HG02973 (cell line): ENCODE data around the gene CCDC86.
"Not testable (repeated sequence)": the region's sequence is repeated elsewhere in the genome, so short reads cannot be mapped to it uniquely, and the experiment has no call there.

Experiments used
- ATAC-seq: cut with Tn5 transposase; IDR thresholded peaks from one replicate; pipeline ENCODE4 v1.9.1; 2021; ENCODE audit warnings: moderate library complexity; ENCODE audit not compliant: unreplicated experiment

CCDC86 gene, protein sequence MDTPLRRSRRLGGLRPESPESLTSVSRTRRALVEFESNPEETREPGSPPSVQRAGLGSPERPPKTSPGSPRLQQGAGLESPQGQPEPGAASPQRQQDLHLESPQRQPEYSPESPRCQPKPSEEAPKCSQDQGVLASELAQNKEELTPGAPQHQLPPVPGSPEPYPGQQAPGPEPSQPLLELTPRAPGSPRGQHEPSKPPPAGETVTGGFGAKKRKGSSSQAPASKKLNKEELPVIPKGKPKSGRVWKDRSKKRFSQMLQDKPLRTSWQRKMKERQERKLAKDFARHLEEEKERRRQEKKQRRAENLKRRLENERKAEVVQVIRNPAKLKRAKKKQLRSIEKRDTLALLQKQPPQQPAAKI

GRCh38 chr11:60841797-60842667, at the start of gene CCDC86:
CCDC86 (plus strand) TSS chr11:60842113; CDS start chr11:60842125, 12 bp downstream.
- ATAC-seq = peak; percentile 67

DNA sequence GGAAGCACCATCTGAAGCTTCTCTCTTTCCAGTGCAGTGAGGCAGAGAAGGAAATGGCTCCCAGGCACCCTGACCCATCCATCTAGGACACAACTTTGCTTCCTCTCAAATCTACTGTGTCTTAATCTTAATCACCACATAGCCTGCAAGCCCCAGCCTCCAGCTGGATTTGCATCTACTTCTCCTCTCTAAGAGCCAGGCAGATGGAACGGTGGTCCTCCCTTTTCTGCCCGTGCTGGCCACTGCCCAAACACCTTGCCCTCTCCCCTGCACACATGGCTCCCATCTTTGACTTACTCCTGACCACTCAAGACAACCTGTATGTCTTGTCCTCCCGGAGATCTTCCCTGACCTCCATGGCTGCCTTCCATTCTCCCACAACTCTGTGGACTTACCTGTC, 49.4 kb upstream of the CCDC86 start:
- ATAC-seq = no peak

DNA sequence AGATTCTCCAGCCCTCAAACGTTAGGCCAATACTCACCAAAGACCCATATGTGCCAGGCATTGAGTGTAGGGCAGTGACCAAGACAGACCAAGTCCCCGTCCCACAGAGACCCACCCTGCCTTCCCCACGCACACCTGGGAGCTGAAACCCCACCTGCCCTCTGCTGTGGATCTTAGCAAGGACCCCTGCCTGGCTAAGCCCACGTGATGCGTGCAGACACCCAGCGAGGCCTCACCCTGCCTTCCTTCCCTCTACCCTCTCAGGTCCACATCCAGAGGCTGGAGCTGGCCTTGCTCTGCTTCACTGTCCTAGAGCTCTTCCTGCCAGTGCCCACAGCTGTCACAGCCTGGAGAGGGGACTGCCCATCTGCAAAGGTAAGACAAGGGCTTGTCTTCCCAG, 46.6 kb upstream of the CCDC86 start:
- ATAC-seq = no peak

DNA sequence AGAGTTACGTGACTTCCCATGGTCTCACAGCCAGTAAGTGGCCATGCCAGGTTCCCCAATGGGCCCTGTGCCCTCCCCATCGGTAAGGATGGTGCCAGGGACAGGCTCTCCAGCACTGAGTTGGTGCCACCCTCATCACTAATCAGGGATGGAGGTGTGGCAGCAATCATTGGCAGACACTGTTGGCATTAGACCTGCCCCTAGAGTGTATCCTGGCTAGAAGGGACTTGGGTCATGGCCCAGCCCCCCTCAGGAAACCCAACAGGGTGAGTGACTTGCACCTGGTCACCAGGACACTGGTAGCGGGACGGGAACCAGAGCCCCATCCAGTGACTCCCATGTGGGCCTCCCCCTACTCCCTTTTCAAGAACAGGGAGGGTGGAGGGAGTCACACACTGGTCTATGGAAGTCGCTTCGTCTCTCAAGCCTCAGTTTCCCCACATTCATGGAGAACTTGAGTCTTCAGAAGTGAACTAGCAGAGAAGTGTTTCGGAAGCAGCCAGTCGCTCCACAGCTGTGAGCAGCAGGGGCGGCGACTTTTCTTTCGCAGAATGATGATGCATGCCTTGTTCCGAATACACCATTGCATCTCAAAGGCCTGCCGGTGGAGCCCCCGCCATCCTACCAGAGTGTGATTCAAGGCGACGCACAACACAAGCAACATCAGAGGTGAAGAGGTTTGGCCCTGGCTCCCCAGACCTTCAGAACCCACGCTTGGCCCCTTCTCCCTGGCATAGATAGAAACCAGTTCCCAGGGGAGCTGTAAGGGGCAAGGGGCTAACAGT, 43.9 kb upstream of the CCDC86 start:
- no peak for ATAC-seq

DNA sequence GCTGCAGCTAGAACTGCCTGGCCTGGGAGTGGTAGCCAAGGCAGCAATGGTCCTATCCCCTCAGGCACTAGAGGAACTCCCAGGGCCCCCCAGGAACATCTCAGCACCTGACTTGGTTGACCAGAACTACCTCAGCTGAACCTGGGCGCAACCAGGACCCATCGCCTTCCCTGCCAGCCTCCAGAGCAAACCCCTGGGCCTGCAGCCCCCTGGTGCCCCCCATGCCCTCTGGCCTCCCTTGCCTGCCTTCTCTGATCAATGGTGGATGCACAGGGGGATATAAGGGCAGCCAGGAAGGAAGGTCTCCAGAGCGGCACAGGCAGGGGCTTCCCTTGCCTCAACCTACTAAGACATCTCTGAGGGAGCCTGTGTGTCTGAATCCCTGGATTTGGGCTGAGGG, 43.3 kb upstream of the CCDC86 start:
- ATAC-seq = no peak

GRCh38 chr11:60801194-60801593, 40.7 kb upstream of the CCDC86 start:
- ATAC-seq = no peak

DNA sequence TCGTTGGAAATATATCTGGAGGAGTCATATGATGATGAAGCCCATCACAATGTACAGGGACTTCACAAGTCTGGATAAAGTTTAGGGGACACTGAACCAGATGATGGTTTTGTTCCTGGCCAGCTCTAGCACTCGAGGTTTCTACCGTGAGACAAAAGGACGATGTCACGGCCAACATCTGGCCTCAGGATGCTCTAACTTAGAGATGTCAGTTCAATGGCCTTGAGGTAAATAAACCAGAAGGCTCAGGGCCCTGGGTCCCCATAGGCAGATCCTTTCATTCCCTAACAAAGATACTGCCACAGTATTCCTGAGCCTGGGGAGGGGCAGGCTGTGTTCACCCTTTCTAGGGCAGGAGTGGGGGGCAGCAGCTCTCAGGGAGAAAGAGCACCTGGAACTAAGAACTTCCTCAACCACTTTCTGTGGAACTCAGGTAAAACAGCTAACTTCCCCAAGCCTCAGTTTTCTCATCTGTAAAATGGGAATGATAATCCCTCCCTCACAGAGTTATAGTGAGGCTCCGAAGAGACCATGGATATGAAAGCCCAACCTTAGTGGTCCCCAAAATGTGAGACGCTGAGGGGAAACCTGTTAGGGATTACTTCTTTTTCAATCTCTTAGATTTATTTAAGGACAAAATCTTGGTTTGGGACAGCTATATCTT, 38.5 kb upstream of the CCDC86 start:
- ATAC-seq = no peak

DNA sequence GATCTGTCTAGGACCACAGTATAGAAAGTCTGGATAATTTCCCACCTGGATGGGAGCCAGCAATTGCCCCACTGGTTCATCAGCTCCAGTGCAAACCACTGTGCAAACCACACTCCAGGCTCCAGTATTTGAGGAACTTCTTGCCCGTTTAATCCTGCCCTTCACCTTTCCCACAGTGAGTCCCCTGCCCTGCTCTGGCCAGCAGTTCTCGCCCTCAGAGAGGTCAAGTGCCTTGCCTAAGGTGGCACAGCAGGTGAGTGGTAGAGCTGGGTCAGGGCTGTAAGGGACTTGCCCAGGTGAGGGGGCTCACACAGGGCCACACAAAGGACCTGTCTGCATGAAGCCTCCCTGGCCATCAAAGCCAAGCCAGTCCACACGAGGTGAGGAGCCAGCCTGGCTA, 32.7 kb upstream of the CCDC86 start:
- no peak for ATAC-seq

- no peak for ATAC-seq
These were observed 32.2 kb upstream of the CCDC86 start for GRCh38 chr11:60809691-60810090.

GRCh38 chr11:60810151-60810550, 31.8 kb upstream of the CCDC86 start:
- ATAC-seq = no peak

- no peak for ATAC-seq
These were observed 31.3 kb upstream of the CCDC86 start for GRCh38 chr11:60810569-60810968.

DNA sequence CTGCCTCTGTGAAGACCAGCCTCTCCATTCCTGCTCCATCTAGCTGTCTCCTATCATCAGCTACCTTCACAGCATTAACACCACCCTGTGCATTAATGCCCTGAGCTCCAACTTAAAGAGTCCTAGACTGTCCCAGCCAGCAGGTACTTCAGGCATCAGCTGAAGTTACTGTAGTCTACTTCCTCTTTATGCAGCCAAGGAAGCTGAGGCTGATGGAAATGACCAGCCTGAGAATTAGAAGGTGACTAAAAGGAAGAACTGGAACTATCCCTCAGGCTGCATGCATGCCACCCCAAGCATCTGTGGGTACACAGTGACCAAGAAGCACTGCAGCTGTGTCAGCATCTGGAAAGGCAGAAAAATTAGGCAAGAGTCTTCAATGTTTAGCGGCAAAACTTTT, 28.6 kb upstream of the CCDC86 start:
- ATAC-seq = no peak

GRCh38 chr11:60814112-60814511, 27.8 kb upstream of the CCDC86 start:
- ATAC-seq = no peak

- ATAC-seq = no peak
These were observed 25.2 kb upstream of the CCDC86 start for GRCh38 chr11:60816590-60817157.

DNA sequence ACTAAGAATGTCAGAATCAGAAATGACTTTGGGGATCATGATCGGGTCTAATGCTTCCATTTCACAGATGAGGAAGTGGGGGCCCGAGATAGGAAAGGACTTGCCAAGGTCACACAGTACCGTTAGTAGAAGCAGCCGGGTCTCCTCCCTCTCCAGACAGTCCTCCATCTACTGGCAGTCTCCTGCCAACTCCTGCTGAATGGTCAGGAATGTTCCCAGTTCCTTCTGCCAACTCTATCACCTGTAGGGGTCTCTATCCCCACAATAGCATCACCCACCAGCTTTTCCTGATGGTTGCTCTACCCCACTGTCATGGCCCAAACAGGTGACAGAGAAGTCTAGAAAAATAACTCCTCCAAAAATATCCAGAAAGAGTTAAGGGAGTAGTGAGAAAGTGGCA, 23.9 kb upstream of the CCDC86 start:
- no peak for ATAC-seq

- ATAC-seq = no peak
These were observed 19.9 kb upstream of the CCDC86 start for GRCh38 chr11:60821827-60822599.

DNA sequence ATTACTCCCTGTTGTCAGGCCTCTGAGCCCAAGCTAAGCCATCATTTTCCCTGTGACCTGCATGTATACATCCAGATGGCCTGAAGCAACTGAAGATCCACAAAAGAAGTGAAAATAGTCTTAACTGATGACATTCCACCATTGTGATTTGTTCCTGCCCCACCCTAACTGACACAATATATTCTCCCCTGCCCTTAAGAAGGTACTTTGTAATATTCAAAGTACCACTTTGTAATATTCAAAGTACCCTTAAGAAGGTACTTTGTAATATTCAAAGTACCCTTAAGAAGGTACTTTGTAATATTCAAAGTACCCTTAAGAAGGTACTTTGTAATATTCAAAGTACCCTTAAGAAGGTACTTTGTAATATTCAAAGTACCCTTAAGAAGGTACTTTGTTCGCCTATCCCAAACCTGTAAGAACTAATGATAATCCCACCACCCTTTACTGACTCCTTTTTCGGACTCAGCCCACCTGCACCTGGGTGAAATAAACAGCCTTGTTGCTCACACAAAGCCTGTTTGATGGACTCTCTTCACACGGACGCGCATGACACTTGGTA, 18.1 kb upstream of the CCDC86 start:
- not testable (repeated sequence) for ATAC-seq

DNA sequence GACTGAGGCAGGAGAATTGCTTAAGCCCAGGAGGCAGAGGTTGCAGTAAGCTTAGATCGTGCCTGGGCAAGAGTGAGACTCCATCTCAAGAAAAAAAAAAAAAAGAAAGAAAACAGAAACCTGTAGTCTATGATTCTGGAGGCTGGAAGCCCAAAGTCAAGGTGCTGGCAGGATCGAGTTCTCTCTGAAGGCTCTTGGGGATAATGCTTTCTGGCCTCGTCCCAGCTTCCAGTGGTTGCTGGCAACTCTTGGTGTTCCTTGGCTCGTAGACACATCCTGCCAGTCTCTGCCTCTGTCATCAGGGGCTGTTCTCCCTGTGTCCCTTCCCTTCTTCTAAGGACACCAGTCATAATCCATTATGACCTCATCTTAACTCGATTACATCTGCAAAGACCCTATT, 16.8 kb upstream of the CCDC86 start:
- no peak for ATAC-seq

DNA sequence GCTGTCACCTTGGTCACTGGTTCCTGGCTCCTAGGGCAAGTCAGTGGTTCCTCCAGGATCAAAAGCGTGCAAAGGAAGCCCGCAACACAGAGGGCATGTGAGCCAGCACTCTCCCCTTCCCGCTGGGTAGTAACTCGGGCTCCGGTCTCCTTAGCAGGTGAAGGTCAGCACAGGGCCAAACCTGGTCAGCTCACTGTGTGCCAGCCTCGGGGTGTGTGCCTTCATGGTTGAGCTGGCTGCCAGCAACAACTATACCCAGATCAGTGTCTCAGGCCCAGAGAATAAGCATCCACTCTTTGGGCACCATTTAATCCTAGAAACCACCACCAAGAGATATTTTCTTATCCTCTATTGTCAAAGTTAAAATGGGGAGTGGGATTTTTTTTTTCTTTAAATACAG, 16.1 kb upstream of the CCDC86 start:
- ATAC-seq = no peak
